ENCODE measurements around the gene ZNF428.
"Not testable (repeated sequence)": the region's sequence is repeated elsewhere in the genome, so short reads cannot be mapped to it uniquely, and the experiment has no call there.

The ZNF428 gene

GRCh38 chr19:43616306-43616705 is 3.1 kb downstream of the ZNF428 start:
- no peak for DNase-seq

DNA sequence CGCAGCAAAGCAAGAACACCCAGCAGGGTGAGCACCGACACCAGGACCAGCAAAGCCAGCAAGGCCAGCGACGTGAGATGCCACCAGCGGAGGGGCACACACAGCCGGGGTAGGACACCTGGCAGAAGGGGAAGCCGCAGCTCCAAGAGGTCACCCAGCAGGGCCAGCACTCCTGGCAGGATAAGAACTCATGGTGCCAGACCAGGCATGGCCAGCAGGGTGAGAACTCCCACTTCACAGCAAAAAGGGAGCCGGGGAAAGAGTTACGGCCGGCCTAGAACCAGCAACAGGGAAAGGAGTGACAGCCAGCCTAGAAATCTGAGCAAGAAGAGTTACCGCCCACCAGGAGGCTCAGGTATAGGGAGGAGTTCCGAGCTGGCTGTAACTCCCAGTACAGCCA is 7.1 kb downstream of the ZNF428 start:
- no peak for DNase-seq

- no peak for DNase-seq
Measured at GRCh38 chr19:43611788-43612187, 7.6 kb downstream of the ZNF428 start, which contains the start of gene SRRM5. TSS of gene SRRM5 (plus strand) at chr19:43612088. CDS start at chr19:43612122, 34 bp downstream.

- no peak for DNase-seq
Measured at GRCh38 chr19:43610493-43610892, 8.9 kb downstream of the ZNF428 start.

DNA sequence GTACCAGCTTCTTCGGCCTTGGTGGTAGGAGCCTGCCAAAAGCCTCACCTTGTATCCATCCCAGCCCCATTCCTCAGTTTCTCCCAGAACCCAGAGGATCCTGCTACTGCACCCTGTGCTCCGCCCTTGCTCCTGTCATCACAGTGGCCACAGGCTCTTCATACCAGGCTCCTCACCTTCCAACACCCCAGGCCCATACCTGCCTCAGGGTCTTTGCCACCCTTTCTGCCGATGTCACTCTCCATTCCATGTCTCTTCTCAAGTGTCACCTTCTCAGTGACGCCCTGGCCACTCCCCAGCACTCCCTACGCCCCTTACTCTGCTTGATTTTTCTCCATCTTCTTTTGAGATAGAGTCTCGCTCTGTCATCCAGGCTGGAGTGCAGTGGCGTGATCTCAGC is 9.6 kb downstream of the ZNF428 start:
- DNase-seq, result no peak

DNA sequence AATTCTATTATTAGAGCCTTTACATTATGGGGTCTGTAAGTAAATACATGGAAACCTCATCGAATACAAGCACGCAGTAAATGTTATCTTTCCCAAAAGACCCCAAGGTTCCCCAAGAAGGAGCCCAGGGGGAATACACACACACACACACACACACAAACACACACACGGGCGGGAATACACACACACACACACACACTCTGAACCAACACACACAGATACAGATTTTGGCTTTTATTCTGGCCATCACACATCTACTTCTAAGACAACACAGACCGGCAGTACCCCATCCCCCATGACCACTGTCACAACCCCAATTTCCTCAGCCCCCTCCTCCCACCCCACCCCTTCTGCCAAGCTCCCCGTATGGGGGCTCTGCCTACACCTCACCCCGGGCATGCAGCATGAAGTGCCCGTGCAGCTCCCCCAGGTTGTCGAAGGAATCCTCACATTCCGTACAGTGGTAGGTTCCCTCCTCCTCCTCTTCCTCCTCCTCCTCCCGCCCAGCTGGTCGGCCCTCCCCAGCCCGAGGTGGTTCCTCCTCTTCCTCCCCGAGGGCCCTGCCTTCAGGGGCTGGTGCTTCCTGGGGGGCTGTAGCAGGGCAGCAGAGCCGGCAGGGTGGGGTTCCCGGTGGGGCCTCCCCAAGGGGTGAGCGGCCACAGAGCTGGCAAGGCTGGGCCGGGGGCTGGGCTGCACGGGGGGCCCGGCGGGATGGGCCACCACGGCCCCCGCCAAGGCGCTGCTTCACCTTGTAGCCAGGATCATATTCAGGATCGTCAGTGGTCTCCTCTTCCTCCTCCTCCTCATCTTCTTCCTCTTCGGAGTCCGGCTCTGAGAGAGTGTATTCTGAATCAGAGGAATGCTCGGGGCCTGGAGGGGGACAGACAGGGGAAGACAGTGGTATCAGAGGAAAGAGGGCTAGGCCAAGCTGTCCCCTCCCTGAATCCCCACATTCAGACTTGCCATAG is 11.9 kb downstream of the ZNF428 start:
- DNase-seq, result no peak

DNA sequence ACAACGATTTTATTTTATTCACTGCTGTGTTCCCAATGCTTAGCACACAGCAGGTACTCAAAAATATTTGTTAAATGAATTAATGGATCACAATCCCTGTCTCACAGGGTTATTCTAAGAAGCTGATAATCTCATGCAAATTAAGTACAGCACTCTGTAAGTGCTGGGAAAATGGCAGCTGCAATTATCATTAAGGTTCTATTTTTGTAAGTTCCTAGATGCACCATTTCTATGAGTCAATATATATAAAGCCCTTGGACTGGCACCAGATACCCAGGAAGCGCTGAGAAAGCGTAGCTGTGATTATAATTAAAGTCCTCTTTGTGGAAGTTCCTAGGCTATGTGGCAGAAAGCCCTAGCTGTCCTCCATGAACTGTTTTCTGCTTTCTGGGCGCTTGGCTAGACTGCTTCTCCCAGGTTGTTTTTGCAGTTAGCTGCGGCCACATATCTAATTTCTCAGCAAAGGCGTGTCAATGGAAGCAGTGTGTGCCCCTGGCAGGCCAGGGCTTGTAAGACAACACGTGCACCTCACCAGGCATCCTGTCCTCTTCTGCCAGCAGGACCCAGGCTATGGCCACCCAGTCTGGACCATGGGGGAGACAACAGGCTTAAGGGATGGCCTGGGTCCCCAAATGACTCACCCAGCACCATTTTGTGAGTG is 12.7 kb downstream of the ZNF428 start:
- DNase-seq, result no peak

GRCh38 chr19:43605875-43606568 is 13.4 kb downstream of the ZNF428 start:
- DNase-seq, result no peak

- DNase-seq, result not testable (repeated sequence)
Measured at GRCh38 chr19:43600326-43600725, 19.1 kb downstream of the ZNF428 start.

GRCh38 chr19:43599635-43600295 is 19.7 kb downstream of the ZNF428 start:
- no peak for DNase-seq

- no peak for DNase-seq
Measured at GRCh38 chr19:43598445-43599240, 20.8 kb downstream of the ZNF428 start.

DNA sequence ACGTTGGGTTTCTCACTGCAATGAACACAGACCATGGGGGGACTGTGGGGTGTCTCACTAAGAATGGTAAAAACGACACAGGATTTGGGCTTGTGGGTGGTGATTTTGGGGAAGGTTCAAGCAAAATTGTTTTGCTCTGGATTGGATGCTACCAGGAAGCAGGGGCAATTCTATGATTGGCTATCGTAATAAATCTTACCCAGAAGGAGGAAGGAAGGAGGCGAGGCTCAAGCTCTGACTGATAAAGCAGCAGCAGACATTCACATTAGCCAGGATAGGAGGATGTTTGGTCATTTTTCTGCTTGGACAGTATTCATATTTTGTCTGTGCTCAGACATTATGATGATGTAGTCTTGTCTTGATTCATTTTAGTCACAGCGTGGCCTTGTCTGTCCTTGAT is 21.6 kb downstream of the ZNF428 start:
- no peak for DNase-seq

GRCh38 chr19:43596842-43597461 is 22.5 kb downstream of the ZNF428 start:
- DNase-seq, result no peak

DNA sequence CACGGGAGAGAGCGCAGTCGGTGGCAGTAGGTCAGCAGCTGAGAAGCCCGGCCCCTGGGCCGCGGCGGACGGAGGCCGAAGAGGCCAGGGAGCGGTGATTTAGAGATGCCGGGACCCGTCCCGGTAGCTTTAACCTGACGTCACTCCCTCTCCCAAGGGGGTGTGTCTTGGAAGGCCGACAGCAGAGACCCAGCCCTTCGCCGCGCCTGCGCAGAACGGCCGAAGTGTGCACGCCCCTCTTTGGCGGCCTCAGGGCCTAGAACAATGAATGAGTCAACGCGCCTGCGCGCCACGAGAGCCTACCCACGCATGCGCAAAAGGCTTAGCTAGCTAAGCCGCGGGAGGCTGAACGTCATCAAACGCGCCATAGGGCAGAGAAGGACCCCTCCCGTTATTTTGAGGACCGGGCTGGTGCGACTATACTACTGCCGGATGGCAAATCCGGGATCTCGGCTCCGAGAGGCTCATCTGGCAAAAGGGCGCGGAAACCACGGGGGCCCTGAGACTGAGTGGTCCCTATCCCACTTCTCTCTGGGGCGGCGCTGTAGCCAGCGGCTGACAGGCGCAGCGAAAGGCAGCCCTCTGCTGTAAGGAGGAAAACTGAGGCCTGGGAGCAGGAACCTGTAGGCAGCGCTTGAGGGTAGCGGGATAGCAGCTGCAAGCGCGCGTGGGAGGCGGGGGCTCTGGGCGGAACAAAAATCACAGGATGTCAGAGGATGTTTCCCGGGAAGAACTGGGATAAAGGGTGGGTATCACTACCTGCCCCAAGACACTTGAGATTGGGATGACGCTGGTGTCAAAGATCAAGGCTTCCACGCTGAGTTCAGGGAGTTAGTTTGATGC is 23.2 kb downstream of the ZNF428 start, which contains the start of the genes IRGQ and ZNF576:
Gene IRGQ (minus strand): TSS at position 136 of the 843 bp plus-strand sequence. CDS start 796 bp downstream, outside the sequence.
Gene ZNF576 (plus strand): TSS at position 597 of the 843 bp plus-strand sequence. CDS start 514 bp downstream, outside the sequence.
- peak; percentile 100 for DNase-seq

DNA sequence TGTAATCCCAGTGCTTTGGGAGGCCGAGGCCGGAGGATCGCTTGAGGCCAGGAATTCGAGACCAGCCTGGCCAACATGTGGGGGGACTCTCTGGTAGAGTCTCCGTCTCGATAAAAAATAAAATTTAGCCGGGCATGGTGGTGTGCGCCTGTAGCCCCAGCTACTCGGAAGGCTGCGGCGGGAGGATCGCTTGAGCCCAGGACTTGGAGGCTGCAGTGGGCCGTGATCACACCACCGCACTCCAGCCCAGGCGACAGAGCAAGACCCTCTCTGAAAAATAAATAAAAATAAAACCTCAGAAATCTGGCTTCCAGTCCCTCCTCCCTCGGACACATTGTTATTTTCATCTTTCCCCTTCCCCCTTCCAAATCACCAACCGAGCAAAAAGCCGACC is 23.8 kb downstream of the ZNF428 start:
- no peak for DNase-seq

- peak; percentile 80 for DNase-seq
Measured at GRCh38 chr19:43594710-43595604, 24.5 kb downstream of the ZNF428 start.

DNA sequence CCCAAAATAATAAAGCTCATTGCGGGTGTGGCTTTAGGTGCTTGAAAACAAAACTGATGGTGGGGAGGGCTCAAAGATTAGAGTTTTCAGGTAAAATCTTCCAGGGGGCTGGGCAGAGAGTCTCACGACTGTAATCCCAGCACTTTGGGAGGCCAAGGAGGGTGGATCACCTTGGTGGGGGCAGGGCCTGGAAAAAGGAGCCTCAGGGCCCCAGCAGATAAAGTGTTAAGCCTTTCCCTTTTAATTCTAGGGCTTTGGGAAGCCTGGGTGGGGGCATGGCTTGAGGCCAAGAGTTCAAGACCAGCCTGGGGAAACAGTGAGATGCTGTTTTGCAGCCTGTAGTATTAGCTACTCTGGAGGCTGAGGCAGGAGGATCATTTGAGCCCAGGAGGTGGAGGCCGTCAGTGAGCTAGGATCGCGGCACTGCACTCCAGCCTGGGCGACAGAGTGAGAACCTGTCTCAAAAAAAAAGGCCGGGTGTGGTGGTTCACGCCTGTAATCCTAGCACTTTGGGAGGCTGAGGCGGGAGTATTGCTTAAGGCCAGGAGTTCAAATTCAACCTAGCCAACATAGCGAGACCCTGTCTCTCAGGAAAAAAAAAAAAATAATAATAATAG is 25.2 kb downstream of the ZNF428 start:
- no peak for DNase-seq

- no peak for DNase-seq
Measured at GRCh38 chr19:43592800-43593350, 26.6 kb downstream of the ZNF428 start.

All from CD4-positive, alpha-beta T cell treated with Interleukin-15 for 1 hour (primary cell).